HepG2 (cell line): ENCODE measurements around the gene ELMO2. TPM values are rescaled to one million over a fixed set of nuclear protein-coding genes. Genes with fewer than 3 reads are reported as not detected.

Experiments
- ATAC-seq: fragments of 200-7000 bp; cut with Tn5 transposase; 3 replicates; pipeline ENCODE4 v1.9.1; 2020; ENCODE audit warnings: mild to moderate bottlenecking, moderate library complexity
- BruUV-seq: library from RNA; stranded (reverse); fragments of 400-500 nt; replicated peaks from 2 replicates; lab custom pipeline; 2021; lab: Mats Ljungman, UMichigan
- CTCF ChIA-PET: fragments of 300-600 bp; formaldehyde crosslinking; extraction: SDS; loops from one replicate; lab custom pipeline; 2021; ENCODE audit warnings: low total read pairs, inconsistent platforms, low intra/inter-chr PET ratio; lab: Yijun Ruan, JAX
- POLR2A ChIA-PET: fragments of 350-600 bp; sonication (Branson Sonifier 250); formaldehyde crosslinking; loops from one replicate; lab custom pipeline; 2020; ENCODE audit warnings: antibody characterized with exemption, inconsistent platforms; lab: Yijun Ruan, JAX
- DNase-seq: peaks from one replicate; pipeline ENCODE4 v3.0.0-alpha.2; 2015; ENCODE audit warnings: low spot score
- FAIRE-seq: peaks from 3 replicates; lab custom pipeline; 2011; peaks lifted over from hg19 to GRCh38; lab: Jason Lieb, UNC
- H2AFZ ChIP-seq: one replicate; pipeline ENCODE4 v1.6.1; 2011; ENCODE audit warnings: low read length, inconsistent platforms
- H3K27ac ChIP-seq: fragments of 300-600 bp; 3 replicates; pipeline ENCODE4 v1.8.0; 2011; ENCODE audit warnings: mixed run types, mild to moderate bottlenecking, mixed read lengths, low read length, inconsistent platforms; ENCODE audit not compliant: insufficient read depth; ENCODE audit errors: extremely low read length
- H3K27me3 ChIP-seq, 2 experiments: fragments of 200-600 bp in 1 of 2; 2 replicates in 1 of 2; 3 replicates in 1 of 2; pipeline versions ENCODE4 v1.6.0 to v1.8.0; 2011; ENCODE audit warnings: low read length in 2 of 2, mild to moderate bottlenecking in 2 of 2, moderate library complexity in 2 of 2, inconsistent platforms in 1 of 2; ENCODE audit not compliant: insufficient read depth in 2 of 2, control insufficient read depth in 1 of 2
- H3K36me3 ChIP-seq, 2 experiments: fragments of 200-600 bp in 1 of 2; replicated peaks in 1 of 2; 2 replicates in 1 of 2; 3 replicates in 1 of 2; pipeline versions ENCODE4 v1.5.1 to v1.8.0; 2011; ENCODE audit warnings: low read length in 2 of 2, inconsistent platforms in 1 of 2; ENCODE audit not compliant: insufficient read depth in 2 of 2, control insufficient read depth in 1 of 2
- H3K4me1 ChIP-seq: 2 replicates; pipeline ENCODE4 v1.5.1; 2012; ENCODE audit warnings: low read length, inconsistent platforms; ENCODE audit not compliant: insufficient read depth
- H3K4me2 ChIP-seq: 2 replicates; pipeline ENCODE4 v1.6.0; 2011; ENCODE audit warnings: low read depth, low read length, inconsistent platforms
- H3K4me3 ChIP-seq, 3 experiments: fragments of 200-600 bp in 1 of 3; sonication (generic), shearing (Covaris generic) in 1 of 3; replicated peaks in 1 of 3; 2 replicates each; pipeline ENCODE4 v1.5.1; 2011 to 2016; ENCODE audit warnings: low read length in 3 of 3, inconsistent platforms in 2 of 3, low read depth in 2 of 3, mild to moderate bottlenecking in 2 of 3, control low read depth in 1 of 3, mixed read lengths in 1 of 3; ENCODE audit not compliant: insufficient read depth in 1 of 3
- H3K79me2 ChIP-seq: one replicate; pipeline ENCODE4 v1.6.1; 2011; ENCODE audit warnings: low read length, inconsistent platforms; ENCODE audit not compliant: insufficient read depth
- H3K9ac ChIP-seq: 2 replicates; pipeline ENCODE4 v1.6.0; 2011; ENCODE audit warnings: mild to moderate bottlenecking, low read depth, low read length, inconsistent platforms; ENCODE audit not compliant: insufficient read depth
- H3K9me3 ChIP-seq: 2 replicates; pipeline ENCODE4 v1.5.1; 2012; ENCODE audit warnings: mild to moderate bottlenecking, low read length
- H4K20me1 ChIP-seq: 2 replicates; pipeline ENCODE4 v1.6.0; 2011; ENCODE audit warnings: inconsistent platforms, mild to moderate bottlenecking, low read length, moderate library complexity; ENCODE audit not compliant: insufficient read depth
- AGO1 ChIP-seq: fragments of 200-400 bp; formaldehyde crosslinking; IDR thresholded peaks from 2 replicates; pipeline ENCODE4 v1.6.1; 2017; ENCODE audit warnings: mild to moderate bottlenecking, low read depth, low read length, moderate library complexity; ENCODE audit not compliant: poor library complexity, severe bottlenecking
- BCL6 ChIP-seq: IDR thresholded peaks from 2 replicates; pipeline ENCODE4 v1.6.1; 2016; ENCODE audit warnings: missing genetic modification reagents, missing compliant biosample characterization
- GZF1 ChIP-seq: sonication (generic); formaldehyde crosslinking; IDR thresholded peaks from 2 replicates; pipeline ENCODE4 v1.5.1; 2020; ENCODE audit warnings: mild to moderate bottlenecking, missing genetic modification reagents
- HES4 ChIP-seq: sonication (generic); formaldehyde crosslinking; IDR thresholded peaks from 2 replicates; pipeline ENCODE4 v1.9.0; 2021; ENCODE audit warnings: mild to moderate bottlenecking, missing genetic modification reagents, borderline replicate concordance
- HOMEZ ChIP-seq: IDR thresholded peaks from 2 replicates; pipeline ENCODE4 v1.6.1; 2016; ENCODE audit warnings: low read depth
- KLF6 ChIP-seq: IDR thresholded peaks from 2 replicates; pipeline ENCODE4 v1.8.0; 2016; ENCODE audit warnings: missing biosample characterization, missing genetic modification reagents
- MTERF4 ChIP-seq: sonication (generic); formaldehyde crosslinking; IDR thresholded peaks from 2 replicates; pipeline ENCODE4 v1.8.0; 2023; ENCODE audit warnings: mild to moderate bottlenecking, missing genetic modification reagents
- MXD1 ChIP-seq: sonication (generic); formaldehyde crosslinking; IDR thresholded peaks from 2 replicates; pipeline ENCODE4 v1.4.0; 2020; ENCODE audit warnings: mild to moderate bottlenecking, missing genetic modification reagents
- SMAD3 ChIP-seq: sonication (generic); formaldehyde crosslinking; IDR thresholded peaks from 2 replicates; pipeline ENCODE4 v1.4.0; 2020; ENCODE audit warnings: missing genetic modification reagents
- SP4 ChIP-seq: sonication (generic); formaldehyde crosslinking; IDR thresholded peaks from 2 replicates; pipeline ENCODE4 v1.8.1; 2023; ENCODE audit warnings: mild to moderate bottlenecking, missing genetic modification reagents
- ZBTB7A ChIP-seq: sonication (generic); formaldehyde crosslinking; IDR thresholded peaks from 2 replicates; pipeline ENCODE4 v1.8.0; 2022; ENCODE audit warnings: mild to moderate bottlenecking, missing genetic modification reagents
- ZNF629 ChIP-seq: sonication (generic); formaldehyde crosslinking; conservative IDR thresholded peaks from 2 replicates; pipeline ENCODE4 v1.5.0; 2020; ENCODE audit warnings: missing genetic modification reagents
- ZNF770 ChIP-seq: sonication (generic); formaldehyde crosslinking; IDR thresholded peaks from 2 replicates; pipeline ENCODE4 v1.5.0; 2020; ENCODE audit warnings: mild to moderate bottlenecking, missing genetic modification reagents
- ZNF782 ChIP-seq: sonication (generic); formaldehyde crosslinking; IDR thresholded peaks from 2 replicates; pipeline ENCODE4 v1.4.0; 2020; ENCODE audit warnings: missing genetic modification reagents, mild to moderate bottlenecking, borderline replicate concordance
- whole genome bisulfite sequencing: methylation state at CpG from one replicate; pipeline ENCODE4 v1.1.6; 2017; ENCODE audit warnings: low lambda C conversion rate; 5-methylcytosine and 5-hydroxymethylcytosine counted together
- in situ Hi-C: cut with HindIII; loops from 2 replicates; pipeline ENCODE4 v1.10.0; 2017; ENCODE audit warnings: low pct_unique_long_range_greater_than_20kb; ENCODE audit not compliant: extremely low pct_ligation_motif_present
- intact Hi-C: fragments of 100-400 bp; cut with micrococcal nuclease; formaldehyde crosslinking; loops from one replicate; pipeline ENCODE4 v1.10.0; 2022; ENCODE audit not compliant: unreplicated experiment
- polyA plus RNA-seq, 8 experiments: library from polyadenylated mRNA; depleted of rRNA in 3 of 8; stranded (reverse) in 7 of 8; unstranded in 1 of 8; fragments of >200 nt; fragmentation: Illumina TruSeq in 4 of 8; extraction: Trizol in 4 of 8; gene quantifications; 2 replicates each; pipeline versions ENCODE4 v1.2.1 to v1.2.3, GENCODE V29; 2011 to 2016; ENCODE audit warnings: low read depth in 4 of 8, missing spikeins in 1 of 8, mixed read lengths in 1 of 8; ENCODE audit not compliant: insufficient read depth in 1 of 8
- total RNA-seq, 5 experiments: library from RNA; depleted of rRNA; stranded (reverse); fragments of >200 nt; fragmentation: Illumina TruSeq; extraction: Trizol; gene quantifications; 2 replicates each; pipeline ENCODE4 v1.2.3, GENCODE V29; 2016; ENCODE audit warnings: low read depth in 1 of 5

Gene ELMO2
- total and polyA plus RNA-seq, 2 of the 13 experiments (the other 11 are each of a cell fraction or from before 2014, with no cell fraction given), result 30.6 to 35.7 TPM

GRCh38 chr20:46327557-46327956, 78.9 kb downstream of the ELMO2 start:
- ChIA-PET CTCF (no interaction called here), POLR2A (no interaction called here)
- no peak overlapping the region for H3K4me3 ChIP-seq
- peaks cover 13% of the 10 kb centered on the region for H3K4me1 ChIP-seq
- no peaks in the 10 kb centered on the region for H3K9me3 ChIP-seq
- in situ Hi-C loops, result no loop called here
- 35% methylated on average over 6 of the region's 6 CpGs for WGBS
- H3K27me3 ChIP-seq, result peaks cover 6 to 43% of the 10 kb centered on the region in 2 experiments; a peak in 4 of 5 replicates
- H3K9ac ChIP-seq, result no peak overlapping the region
- no peak overlapping the region for H2AFZ ChIP-seq
- TF ChIP-seq AGO1, result no peak
- TF ChIP-seq ZNF629 (CRISPR knock-in tag), result peak; percentile 84
- TF ChIP-seq, all 625 proteins: peak for 1
- FAIRE-seq (no peak), ATAC-seq (no peak), DNase-seq (no peak)
- Histone ChIP-seq H3K36me3 (no peaks in the 10 kb centered on the region), H3K27ac (no peak overlapping the region), H4K20me1 (no peaks in the 10 kb centered on the region), H3K79me2 (no peaks in the 10 kb centered on the region), H3K4me2 (no peak overlapping the region)
- intact Hi-C loops, result no loop called here
- BruUV-seq, result no TSS peak

- CTCF ChIA-PET, result interaction anchor here (3.1 kb wide), 1 partner anchor 18 kb away, joined by 16 read pairs; the partner anchor contains the start of gene CDH22
- in situ Hi-C loops (no loop called here), intact Hi-C loops (loop anchor here (1.0 to 2.0 kb wide), 2 partner anchors 19 to 193 kb away; no protein-coding TSS in a partner anchor)
- BruUV-seq, result no TSS peak
- no peak overlapping the region for H3K9ac ChIP-seq
- DNase-seq, result no peak
- no peak for FAIRE-seq
- H3K79me2 ChIP-seq, result no peaks in the 10 kb centered on the region
- 5% methylated on average over 1 of the region's 1 CpG for WGBS
- no peak overlapping the region for H3K4me3 ChIP-seq
- ATAC-seq, result no peak
- H2AFZ ChIP-seq, result no peak overlapping the region
- peaks cover 10 to 51% of the 10 kb centered on the region in 2 experiments for H3K27me3 ChIP-seq
- no peak overlapping the region for H3K4me2 ChIP-seq
- no peak overlapping the region for H3K27ac ChIP-seq
- no peaks in the 10 kb centered on the region for H4K20me1 ChIP-seq
- POLR2A ChIA-PET, result no interaction called here
- H3K4me1 ChIP-seq, result no peaks in the 10 kb centered on the region
- no peaks in the 10 kb centered on the region for H3K36me3 ChIP-seq
- H3K9me3 ChIP-seq, result no peaks in the 10 kb centered on the region
- no peak for TF ChIP-seq MTERF4 (CRISPR knock-in tag)
- TF ChIP-seq MXD1 (CRISPR knock-in tag), result no peak
- no peak for TF ChIP-seq SP4 (CRISPR knock-in tag)
- no peak for TF ChIP-seq BCL6 (CRISPR knock-in tag)
- no peak for TF ChIP-seq GZF1 (CRISPR knock-in tag)
- no peak for TF ChIP-seq ZNF770 (CRISPR knock-in tag)
- TF ChIP-seq HOMEZ (CRISPR knock-in tag), result no peak
- TF ChIP-seq ZNF782 (CRISPR knock-in tag), result no peak
- TF ChIP-seq HES4, result no peak
- TF ChIP-seq ZBTB7A (CRISPR knock-in tag), result no peak
- no peak for TF ChIP-seq KLF6 (CRISPR knock-in tag)
- no peak for TF ChIP-seq SMAD3 (CRISPR knock-in tag)
Observed at GRCh38 chr20:46325789-46326188, 80.6 kb downstream of the ELMO2 start.
